Endodermal cell (in vitro differentiated cells): ENCODE results near the gene ACVR1C. TPM values are rescaled to one million over a fixed set of nuclear protein-coding genes. Genes with fewer than 3 reads are reported as not detected.

ENCODE experiments used
- DNase-seq: peaks from one replicate; pipeline ENCODE4 v3.0.0-alpha.2; 2017
- H3K27ac ChIP-seq: 2 replicates; pipeline ENCODE4 v1.5.1; 2013; ENCODE audit warnings: mild to moderate bottlenecking, low read depth, low read length, moderate library complexity
- H3K27me3 ChIP-seq: 2 replicates; pipeline ENCODE4 v1.6.1; 2013; ENCODE audit warnings: mild to moderate bottlenecking, low read length, moderate library complexity; ENCODE audit not compliant: insufficient read depth, control insufficient read depth, poor library complexity, severe bottlenecking
- H3K36me3 ChIP-seq: 2 replicates; pipeline ENCODE4 v1.7.0; 2013; ENCODE audit warnings: mild to moderate bottlenecking, low read length, moderate library complexity; ENCODE audit not compliant: control insufficient read depth, insufficient read depth
- H3K4me1 ChIP-seq: one replicate; pipeline ENCODE4 v1.7.0; 2013; ENCODE audit warnings: low read length; ENCODE audit not compliant: control insufficient read depth, insufficient read depth
- H3K4me3 ChIP-seq: 2 replicates; pipeline ENCODE4 v1.5.1; 2013; ENCODE audit warnings: mild to moderate bottlenecking, low read length, moderate library complexity
- H3K9ac ChIP-seq: 2 replicates; pipeline ENCODE4 v1.6.1; 2013; ENCODE audit warnings: mild to moderate bottlenecking, low read length, moderate library complexity; ENCODE audit not compliant: poor library complexity, severe bottlenecking; ENCODE audit errors: extremely low read depth
- H3K9me3 ChIP-seq: 2 replicates; pipeline ENCODE4 v1.6.1; 2013; ENCODE audit warnings: mild to moderate bottlenecking, low read length, moderate library complexity; ENCODE audit not compliant: control insufficient read depth
- H3K27ac Mint-ChIP-seq: 2 replicates; pipeline ENCODE4 v1.8.0; 2020; ENCODE audit warnings: mixed read lengths
- H3K27me3 Mint-ChIP-seq: 2 replicates; pipeline ENCODE4 v1.8.0; 2021; ENCODE audit warnings: mild to moderate bottlenecking, mixed read lengths; ENCODE audit not compliant: insufficient read depth
- H3K36me3 Mint-ChIP-seq: 2 replicates; pipeline ENCODE4 v1.8.0; 2020; ENCODE audit warnings: low read depth, mixed read lengths
- H3K4me1 Mint-ChIP-seq: 2 replicates; pipeline ENCODE4 v1.8.0; 2020; ENCODE audit warnings: mixed read lengths
- H3K4me3 Mint-ChIP-seq: 2 replicates; pipeline ENCODE4 v1.8.0; 2020; ENCODE audit warnings: mild to moderate bottlenecking, moderate library complexity, mixed read lengths
- H3K9me3 Mint-ChIP-seq: 2 replicates; pipeline ENCODE4 v1.8.0; 2020; ENCODE audit warnings: mild to moderate bottlenecking, mixed read lengths
- WGBS, 2 experiments: methylation state at CpG; one replicate each; pipeline versions ENCODE4 v1.1.5 to v1.1.7; 2013; ENCODE audit warnings: missing lambda C conversion rate in 2 of 2, mixed read lengths in 1 of 2; ENCODE audit not compliant: insufficient coverage in 1 of 2, insufficient read length in 1 of 2; 5-methylcytosine and 5-hydroxymethylcytosine counted together
- total RNA-seq, 2 donors: library from RNA; stranded (reverse); fragmentation: NEBNext Ultra II Directional in 1 of 2; extraction: Animal tissue kit (Norgen Biotek cat#: 25700) in 1 of 2; gene quantifications; 2 replicates in 1 of 2; 3 replicates in 1 of 2; pipeline ENCODE4 v1.2.1, GENCODE V29; 2021
- TF ChIP-seq, protein P1 (sequence below): fragments of 200-600 bp; sonication (generic); conservative IDR thresholded peaks from 2 replicates; pipeline ENCODE4 v1.5.0; 2021; ENCODE audit warnings: antibody characterized with exemption, mild to moderate bottlenecking

The ACVR1C gene
- total RNA-seq, 2 donors from 2014 or later, result 0.59 to 0.69 TPM

DNA sequence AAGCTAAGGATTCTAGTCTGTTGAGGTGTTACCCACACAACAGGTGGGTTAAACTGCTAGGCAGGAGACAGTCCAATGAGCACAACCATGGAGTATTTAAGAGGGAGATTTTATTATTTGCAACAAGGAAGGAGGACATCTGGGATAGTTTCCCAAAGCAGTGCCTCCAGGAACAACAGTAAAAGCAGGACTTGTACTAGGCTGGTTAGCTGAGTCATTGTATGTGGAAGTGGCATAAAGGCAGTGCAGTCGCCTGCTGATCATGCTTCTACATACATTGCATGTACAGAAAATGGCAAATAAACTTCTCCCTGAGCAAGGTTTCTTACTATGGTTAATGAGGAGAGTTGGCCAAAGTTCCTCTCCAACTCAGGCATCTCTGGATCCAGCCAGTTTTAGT, 138.7 kb downstream of the ACVR1C start:
- Histone ChIP-seq H3K4me3 (no peak overlapping the region), H3K36me3 (no peaks in the 10 kb centered on the region), H3K27me3 (no peaks in the 10 kb centered on the region), H3K9ac (no peak overlapping the region), H3K4me1 (peaks cover 9% of the 10 kb centered on the region), H3K27ac (no peak overlapping the region), H3K9me3 (no peaks in the 10 kb centered on the region)
- TF ChIP-seq, protein P1, sequence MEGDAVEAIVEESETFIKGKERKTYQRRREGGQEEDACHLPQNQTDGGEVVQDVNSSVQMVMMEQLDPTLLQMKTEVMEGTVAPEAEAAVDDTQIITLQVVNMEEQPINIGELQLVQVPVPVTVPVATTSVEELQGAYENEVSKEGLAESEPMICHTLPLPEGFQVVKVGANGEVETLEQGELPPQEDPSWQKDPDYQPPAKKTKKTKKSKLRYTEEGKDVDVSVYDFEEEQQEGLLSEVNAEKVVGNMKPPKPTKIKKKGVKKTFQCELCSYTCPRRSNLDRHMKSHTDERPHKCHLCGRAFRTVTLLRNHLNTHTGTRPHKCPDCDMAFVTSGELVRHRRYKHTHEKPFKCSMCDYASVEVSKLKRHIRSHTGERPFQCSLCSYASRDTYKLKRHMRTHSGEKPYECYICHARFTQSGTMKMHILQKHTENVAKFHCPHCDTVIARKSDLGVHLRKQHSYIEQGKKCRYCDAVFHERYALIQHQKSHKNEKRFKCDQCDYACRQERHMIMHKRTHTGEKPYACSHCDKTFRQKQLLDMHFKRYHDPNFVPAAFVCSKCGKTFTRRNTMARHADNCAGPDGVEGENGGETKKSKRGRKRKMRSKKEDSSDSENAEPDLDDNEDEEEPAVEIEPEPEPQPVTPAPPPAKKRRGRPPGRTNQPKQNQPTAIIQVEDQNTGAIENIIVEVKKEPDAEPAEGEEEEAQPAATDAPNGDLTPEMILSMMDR, result no peak
- Mint-ChIP-seq H3K4me1 (peaks cover 5% of the 10 kb centered on the region), H3K9me3 (no peaks in the 10 kb centered on the region), H3K27me3 (peaks cover 3% of the 10 kb centered on the region), H3K4me3 (no peak overlapping the region), H3K36me3 (no peaks in the 10 kb centered on the region), H3K27ac (no peak overlapping the region)
- 50% methylated on average over 1 of the region's 1 CpG; no CpG with 5 or more reads in 1 of the 2 experiments for WGBS, 2 experiments
- no peak for DNase-seq

DNA sequence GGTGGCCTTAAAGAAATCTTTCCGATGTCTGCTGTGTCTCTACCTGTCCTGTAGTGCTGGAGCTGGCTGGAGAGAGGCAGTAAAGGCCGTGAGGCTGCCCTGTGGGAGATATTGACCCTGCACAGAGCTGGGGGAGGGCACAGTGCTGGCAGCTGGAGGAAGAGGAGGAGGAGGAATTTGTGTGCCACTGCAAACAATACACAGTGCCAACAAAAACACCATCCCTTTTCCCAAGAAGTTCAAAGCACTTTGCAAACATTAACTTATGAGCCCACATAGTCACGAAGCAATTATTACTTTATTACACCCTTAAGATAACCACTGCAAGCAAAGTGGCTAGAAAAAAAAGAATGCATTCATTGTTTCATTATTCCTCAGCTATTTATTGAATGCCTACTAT, 139.8 kb downstream of the ACVR1C start:
- H3K9me3 Mint-ChIP-seq, result no peaks in the 10 kb centered on the region
- H3K4me3 Mint-ChIP-seq, result no peak overlapping the region
- peak; percentile 45 for DNase-seq
- H3K4me3 ChIP-seq, result no peak overlapping the region
- no peak overlapping the region for H3K9ac ChIP-seq
- H3K4me1 Mint-ChIP-seq, result peaks cover 5% of the 10 kb centered on the region
- no peaks in the 10 kb centered on the region for H3K9me3 ChIP-seq
- H3K36me3 ChIP-seq, result no peaks in the 10 kb centered on the region
- 85% methylated on average over 3 of the region's 3 CpGs; no CpG with 5 or more reads in 1 of the 2 experiments for WGBS, 2 experiments
- no peaks in the 10 kb centered on the region for H3K36me3 Mint-ChIP-seq
- TF ChIP-seq, protein P1, result no peak
- no peak overlapping the region for H3K27ac Mint-ChIP-seq
- peaks cover 3% of the 10 kb centered on the region for H3K27me3 Mint-ChIP-seq
- no peak overlapping the region for H3K27ac ChIP-seq
- peaks cover 9% of the 10 kb centered on the region for H3K4me1 ChIP-seq
- H3K27me3 ChIP-seq, result no peaks in the 10 kb centered on the region

DNA sequence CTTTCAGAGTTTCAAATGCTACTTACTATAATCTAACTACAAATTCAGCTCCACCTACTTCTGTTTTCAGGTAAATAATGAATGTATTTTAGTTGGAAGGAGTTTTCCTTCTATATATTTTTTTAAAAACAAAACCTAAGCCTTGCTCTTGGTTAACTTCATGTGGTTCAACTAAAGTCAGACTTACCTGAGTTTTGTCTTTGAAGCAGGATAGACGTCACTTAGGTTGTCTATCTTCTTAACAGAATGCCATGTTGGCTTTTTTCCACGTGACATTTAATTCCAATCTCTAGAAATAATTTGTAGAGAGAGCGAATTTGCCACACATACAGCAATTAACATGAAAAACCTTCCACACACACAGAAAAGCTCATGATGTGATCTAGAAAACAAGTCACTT, 140.9 kb downstream of the ACVR1C start:
- Histone ChIP-seq H3K4me1 (peaks cover 9% of the 10 kb centered on the region), H3K27ac (no peak overlapping the region), H3K9ac (no peak overlapping the region), H3K27me3 (no peaks in the 10 kb centered on the region), H3K36me3 (no peaks in the 10 kb centered on the region), H3K9me3 (no peaks in the 10 kb centered on the region), H3K4me3 (no peak overlapping the region)
- DNase-seq, result no peak
- H3K4me3 Mint-ChIP-seq, result no peak overlapping the region
- TF ChIP-seq, protein P1, result no peak
- H3K9me3 Mint-ChIP-seq, result no peaks in the 10 kb centered on the region
- peaks cover 3% of the 10 kb centered on the region for H3K27me3 Mint-ChIP-seq
- 97 to 100% methylated on average over 1 to 3 of the region's 3 CpGs for WGBS, 2 experiments
- no peaks in the 10 kb centered on the region for H3K36me3 Mint-ChIP-seq
- H3K27ac Mint-ChIP-seq, result no peak overlapping the region
- peaks cover 5% of the 10 kb centered on the region for H3K4me1 Mint-ChIP-seq
